Measurements from ENCODE around the gene IQCM. TPM values are rescaled to one million over a fixed set of nuclear protein-coding genes. Genes with fewer than 3 reads are reported as not detected.

Gene IQCM
- total RNA-seq, 2 experiments from 2014 or later: not detected

DNA sequence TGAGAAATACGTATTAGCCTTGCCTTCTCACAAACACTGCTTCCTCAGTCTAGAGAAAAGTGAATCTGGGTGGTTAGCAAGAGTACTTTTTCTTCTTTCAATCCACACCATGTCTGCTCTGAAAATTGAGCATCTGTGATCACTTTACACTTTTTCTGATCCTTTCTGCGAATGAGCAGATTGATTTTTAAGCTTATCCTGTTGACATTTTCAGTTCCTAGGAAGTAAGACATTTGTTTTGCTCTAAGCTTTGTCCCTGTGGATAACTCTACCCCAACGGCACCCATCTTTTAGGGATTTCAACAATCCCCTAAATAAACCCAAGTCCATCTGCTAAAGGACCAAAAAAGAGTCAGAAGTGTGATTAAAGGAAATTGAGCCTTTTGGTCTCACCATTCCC is 487.5 kb downstream of the IQCM start:
- intact Hi-C loops (cut with micrococcal nuclease; ENCODE audit: unreplicated experiment): no loop called here
- no peaks in the 10 kb centered on the region for H4K20me1 ChIP-seq (ENCODE audit: insufficient read depth, low read length)
- ChIA-PET CTCF (ENCODE audit: unreplicated experiment) (no interaction called here), POLR2A (interaction anchor here (0.9 to 1.3 kb wide), 2 partner anchors 8 to 17 kb away, joined by 3 read pairs; no protein-coding TSS in a partner anchor)
- no peak overlapping the region for H2AFZ ChIP-seq (ENCODE audit: low read length)
- H3K27ac ChIP-seq (ENCODE audit: low read depth, low read length, poor library complexity, severe bottlenecking): no peak overlapping the region
- no TSS peak for BruUV-seq (replicated peaks)
- H3K4me3 ChIP-seq (ENCODE audit: low read depth, low read length, poor library complexity, severe bottlenecking): no peak overlapping the region
- no peaks in the 10 kb centered on the region for H3K36me3 ChIP-seq (ENCODE audit: insufficient read depth, low read length)
- H3K9me2 ChIP-seq (ENCODE audit: insufficient read depth, low read length): no peaks in the 10 kb centered on the region
- no peak for DNase-seq (ENCODE audit: low spot score)
- H3K4me1 ChIP-seq (ENCODE audit: insufficient read depth, low read length, poor library complexity, severe bottlenecking): no peaks in the 10 kb centered on the region
- TF ChIP-seq EZH2phosphoT487 (IDR thresholded peaks at IDR 0.05; ENCODE audit: borderline replicate concordance, low read depth, low read length): no peak
- TF ChIP-seq, protein P1, sequence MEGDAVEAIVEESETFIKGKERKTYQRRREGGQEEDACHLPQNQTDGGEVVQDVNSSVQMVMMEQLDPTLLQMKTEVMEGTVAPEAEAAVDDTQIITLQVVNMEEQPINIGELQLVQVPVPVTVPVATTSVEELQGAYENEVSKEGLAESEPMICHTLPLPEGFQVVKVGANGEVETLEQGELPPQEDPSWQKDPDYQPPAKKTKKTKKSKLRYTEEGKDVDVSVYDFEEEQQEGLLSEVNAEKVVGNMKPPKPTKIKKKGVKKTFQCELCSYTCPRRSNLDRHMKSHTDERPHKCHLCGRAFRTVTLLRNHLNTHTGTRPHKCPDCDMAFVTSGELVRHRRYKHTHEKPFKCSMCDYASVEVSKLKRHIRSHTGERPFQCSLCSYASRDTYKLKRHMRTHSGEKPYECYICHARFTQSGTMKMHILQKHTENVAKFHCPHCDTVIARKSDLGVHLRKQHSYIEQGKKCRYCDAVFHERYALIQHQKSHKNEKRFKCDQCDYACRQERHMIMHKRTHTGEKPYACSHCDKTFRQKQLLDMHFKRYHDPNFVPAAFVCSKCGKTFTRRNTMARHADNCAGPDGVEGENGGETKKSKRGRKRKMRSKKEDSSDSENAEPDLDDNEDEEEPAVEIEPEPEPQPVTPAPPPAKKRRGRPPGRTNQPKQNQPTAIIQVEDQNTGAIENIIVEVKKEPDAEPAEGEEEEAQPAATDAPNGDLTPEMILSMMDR (conservative IDR thresholded peaks at IDR 0.05; ENCODE audit: low read length): no peak
- no peaks in the 10 kb centered on the region for H3K9me3 ChIP-seq (ENCODE audit: low read length)
- no peak overlapping the region for H3K4me2 ChIP-seq (ENCODE audit: low read length)
- no peaks in the 10 kb centered on the region for H3K79me2 ChIP-seq (ENCODE audit: insufficient read depth, low read depth, low read length)

DNA sequence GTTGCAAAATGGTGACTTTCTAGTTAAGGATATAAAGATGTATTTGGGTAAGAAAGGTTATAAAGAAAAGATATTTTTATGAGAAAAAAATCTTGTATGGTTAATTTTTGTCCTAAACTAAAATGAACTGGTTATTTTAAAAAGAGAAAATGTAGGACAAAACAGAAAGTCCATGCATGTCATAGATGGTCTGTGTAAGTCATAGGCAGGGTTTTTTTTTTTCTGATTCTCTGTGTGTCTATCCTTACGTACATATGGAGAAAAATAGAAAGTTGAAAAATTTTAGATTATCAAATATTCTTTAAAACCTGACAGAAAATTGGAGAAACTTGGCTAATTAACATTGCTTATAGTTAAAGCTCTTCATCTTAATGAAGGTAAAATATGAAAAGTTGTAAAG is 493.4 kb downstream of the IQCM start:
- TF ChIP-seq, protein P1 (conservative IDR thresholded peaks at IDR 0.05; ENCODE audit: low read length): no peak
- no peak for TF ChIP-seq EZH2phosphoT487 (IDR thresholded peaks at IDR 0.05; ENCODE audit: borderline replicate concordance, low read depth, low read length)
- Histone ChIP-seq H3K4me2 (ENCODE audit: low read length) (no peak overlapping the region), H2AFZ (ENCODE audit: low read length) (no peak overlapping the region), H4K20me1 (ENCODE audit: insufficient read depth, low read length) (no peaks in the 10 kb centered on the region), H3K4me1 (ENCODE audit: insufficient read depth, low read length, poor library complexity, severe bottlenecking) (no peaks in the 10 kb centered on the region), H3K27ac (ENCODE audit: low read depth, low read length, poor library complexity, severe bottlenecking) (no peak overlapping the region), H3K79me2 (ENCODE audit: insufficient read depth, low read depth, low read length) (no peaks in the 10 kb centered on the region), H3K4me3 (ENCODE audit: low read depth, low read length, poor library complexity, severe bottlenecking) (no peak overlapping the region), H3K9me2 (ENCODE audit: insufficient read depth, low read length) (no peaks in the 10 kb centered on the region), H3K9me3 (ENCODE audit: low read length) (peaks cover 12% of the 10 kb centered on the region; the same call in 1 of the 2 replicates), H3K36me3 (ENCODE audit: insufficient read depth, low read length) (no peaks in the 10 kb centered on the region)
- POLR2A ChIA-PET: no interaction called here
- BruUV-seq (replicated peaks): no TSS peak
- DNase-seq (ENCODE audit: low spot score): peak; percentile 21
- CTCF ChIA-PET (ENCODE audit: unreplicated experiment): no interaction called here
- intact Hi-C loops (cut with micrococcal nuclease; ENCODE audit: unreplicated experiment): no loop called here

DNA sequence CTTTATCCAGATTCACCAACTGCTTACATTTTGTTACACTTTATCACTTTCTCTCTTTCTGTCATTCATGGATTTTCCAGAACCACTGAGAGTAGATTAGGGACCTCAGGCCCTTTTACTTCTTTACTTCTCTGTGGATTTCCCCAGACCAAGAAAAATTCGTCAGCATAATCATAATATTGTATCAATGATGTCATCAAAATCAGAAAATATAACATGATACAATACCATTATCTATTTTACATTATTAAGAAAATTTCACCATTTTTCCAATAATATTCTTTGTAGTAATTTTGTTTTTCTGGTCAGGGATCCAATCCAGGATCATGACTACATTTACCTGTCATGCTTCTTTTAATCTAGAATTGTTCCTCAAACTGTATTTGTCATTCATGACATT is 494.2 kb downstream of the IQCM start:
- no peaks in the 10 kb centered on the region for H4K20me1 ChIP-seq (ENCODE audit: insufficient read depth, low read length)
- H3K4me1 ChIP-seq (ENCODE audit: insufficient read depth, low read length, poor library complexity, severe bottlenecking): no peaks in the 10 kb centered on the region
- no peak for TF ChIP-seq EZH2phosphoT487 (IDR thresholded peaks at IDR 0.05; ENCODE audit: borderline replicate concordance, low read depth, low read length)
- TF ChIP-seq, protein P1 (conservative IDR thresholded peaks at IDR 0.05; ENCODE audit: low read length): no peak
- no peaks in the 10 kb centered on the region for H3K9me2 ChIP-seq (ENCODE audit: insufficient read depth, low read length)
- peaks cover 12% of the 10 kb centered on the region; the same call in 1 of the 2 replicates for H3K9me3 ChIP-seq (ENCODE audit: low read length)
- DNase-seq (ENCODE audit: low spot score): no peak
- no peaks in the 10 kb centered on the region for H3K36me3 ChIP-seq (ENCODE audit: insufficient read depth, low read length)
- H3K4me2 ChIP-seq (ENCODE audit: low read length): no peak overlapping the region
- intact Hi-C loops (cut with micrococcal nuclease; ENCODE audit: unreplicated experiment): no loop called here
- CTCF ChIA-PET (ENCODE audit: unreplicated experiment): no interaction called here
- no peak overlapping the region for H3K27ac ChIP-seq (ENCODE audit: low read depth, low read length, poor library complexity, severe bottlenecking)
- POLR2A ChIA-PET: no interaction called here
- H2AFZ ChIP-seq (ENCODE audit: low read length): no peak overlapping the region
- no peaks in the 10 kb centered on the region for H3K79me2 ChIP-seq (ENCODE audit: insufficient read depth, low read depth, low read length)
- H3K4me3 ChIP-seq (ENCODE audit: low read depth, low read length, poor library complexity, severe bottlenecking): no peak overlapping the region
- no TSS peak for BruUV-seq (replicated peaks)
